HL-60/S4 (cell line): Measurements from ENCODE around the gene CRY2.
"Not testable (repeated sequence)": the region's sequence is repeated elsewhere in the genome, so short reads cannot be mapped to it uniquely, and the experiment has no call there.

Source experiments
- in situ Hi-C: fragments of 300-500 bp; cut with MboI; formaldehyde crosslinking; loops from 2 replicates; pipeline ENCODE4 v1.14.3; 2022; ENCODE audit warnings: low sequenced_read_pairs

CRY2 gene

GRCh38 chr11:45811109-45811435 is 36.2 kb upstream of the CRY2 start:
- in situ Hi-C loops: no loop called here

DNA sequence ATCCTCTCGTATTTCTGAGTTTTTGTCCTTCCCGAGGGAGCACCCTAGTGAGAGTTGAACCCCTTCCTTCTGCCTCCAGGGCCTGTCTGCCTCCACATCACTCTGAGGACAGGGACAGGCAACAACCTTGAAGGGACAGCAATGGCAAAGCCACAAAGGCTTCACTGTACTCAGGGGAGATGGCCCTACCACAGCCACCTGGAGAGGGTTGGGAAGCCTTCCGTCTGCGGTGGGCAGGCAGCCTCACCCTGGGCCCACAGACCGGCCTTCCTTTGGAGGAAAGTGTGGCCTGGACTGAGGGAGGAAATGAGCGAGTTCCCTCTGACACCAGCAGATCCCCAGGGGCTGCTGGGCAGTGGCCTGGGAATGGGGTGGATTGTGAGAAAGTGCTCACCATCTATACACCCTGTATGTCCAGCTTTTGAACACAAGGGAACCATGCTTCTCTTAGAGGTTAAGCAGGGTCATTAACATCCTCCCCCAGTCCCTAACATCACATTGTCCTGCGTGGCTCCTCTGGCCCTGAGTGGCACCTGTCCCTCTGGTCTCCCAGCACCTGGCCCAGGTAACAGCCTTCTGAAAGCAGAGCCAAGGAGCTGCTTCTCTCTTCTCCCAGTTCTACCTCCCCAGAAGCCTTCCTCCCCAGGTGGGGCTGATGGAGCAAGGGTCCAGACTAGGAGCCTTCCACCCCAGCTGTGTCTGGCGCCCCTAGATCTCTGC is 35.5 kb upstream of the CRY2 start:
- in situ Hi-C loops: no loop called here

GRCh38 chr11:45812581-45813548 is 34.4 kb upstream of the CRY2 start:
- in situ Hi-C loops: no loop called here

- in situ Hi-C loops: no loop called here
Measured at GRCh38 chr11:45815747-45816146, 31.5 kb upstream of the CRY2 start.

- in situ Hi-C loops: no loop called here
Measured at GRCh38 chr11:45816614-45817013, 30.7 kb upstream of the CRY2 start.

DNA sequence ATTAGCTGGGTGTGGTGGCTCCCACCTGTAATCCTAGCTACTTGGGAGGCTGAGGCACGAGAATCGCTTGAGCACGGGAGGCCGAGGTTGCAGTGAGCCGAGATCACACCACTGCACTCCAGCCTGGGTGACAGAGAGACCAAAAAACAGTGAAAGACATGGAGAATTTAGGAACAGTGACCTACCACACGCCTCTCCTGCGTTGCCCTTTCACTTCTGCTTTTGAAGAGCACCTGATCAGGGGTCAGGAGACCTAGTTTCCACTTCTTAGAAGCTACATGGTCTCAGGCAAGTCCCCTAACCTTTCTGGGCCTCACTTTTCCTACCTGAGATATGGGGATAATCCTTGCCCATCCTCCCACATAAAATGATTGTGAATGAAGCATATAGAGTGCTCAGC is 30.1 kb upstream of the CRY2 start:
- in situ Hi-C loops: no loop called here

DNA sequence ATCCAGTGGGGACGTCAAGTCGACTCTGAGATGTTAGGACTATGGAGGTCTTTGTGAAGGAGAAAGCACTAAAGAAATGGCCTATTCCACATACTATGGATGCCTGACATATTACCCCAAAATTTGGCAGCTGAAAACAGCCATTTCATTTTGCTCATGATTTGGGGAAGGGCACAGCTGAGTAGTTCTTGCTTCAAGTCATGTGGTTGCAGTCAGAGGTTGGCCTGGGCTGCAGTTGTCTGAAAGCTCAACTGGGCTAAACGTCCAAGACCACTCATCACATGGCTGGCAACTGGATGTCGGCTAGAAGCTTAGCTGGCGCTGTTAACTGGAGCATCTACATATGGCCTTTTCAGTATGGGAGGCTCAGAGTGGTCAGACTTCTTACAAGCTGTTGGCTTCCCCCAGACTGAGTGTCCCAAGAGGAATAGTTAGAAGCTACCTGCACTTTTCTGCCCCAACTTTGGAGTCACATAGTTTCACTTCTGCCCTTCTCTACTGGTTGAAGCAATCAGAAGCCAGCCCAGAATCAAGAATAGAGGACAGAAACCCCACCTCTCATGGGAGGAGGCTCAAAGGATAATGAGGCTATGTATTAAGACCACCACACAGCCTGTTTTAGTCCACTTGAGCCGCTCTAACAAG is 28.2 kb upstream of the CRY2 start:
- in situ Hi-C loops: no loop called here

GRCh38 chr11:45820211-45820857 is 26.9 kb upstream of the CRY2 start:
- in situ Hi-C loops: no loop called here

DNA sequence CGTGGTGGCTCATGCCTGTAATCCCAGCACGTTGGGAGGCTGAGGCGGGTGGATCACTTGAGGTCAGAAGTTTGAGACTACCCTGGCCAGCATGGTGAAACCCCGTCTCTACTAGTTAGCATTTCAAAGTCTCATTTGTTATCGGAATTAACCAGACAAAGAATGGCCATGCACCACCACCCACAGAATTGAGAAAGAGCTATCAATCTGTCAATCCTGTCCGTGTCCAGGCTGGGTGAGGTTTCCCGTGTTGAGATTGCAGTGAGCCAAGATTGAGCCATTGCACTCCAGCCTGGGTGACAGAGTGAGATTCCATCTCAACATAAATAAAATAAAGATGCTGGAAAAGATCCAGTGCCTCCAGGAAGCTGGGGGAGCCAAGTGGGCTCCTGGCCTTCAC is 20.8 kb upstream of the CRY2 start:
- in situ Hi-C loops: not testable (repeated sequence)

DNA sequence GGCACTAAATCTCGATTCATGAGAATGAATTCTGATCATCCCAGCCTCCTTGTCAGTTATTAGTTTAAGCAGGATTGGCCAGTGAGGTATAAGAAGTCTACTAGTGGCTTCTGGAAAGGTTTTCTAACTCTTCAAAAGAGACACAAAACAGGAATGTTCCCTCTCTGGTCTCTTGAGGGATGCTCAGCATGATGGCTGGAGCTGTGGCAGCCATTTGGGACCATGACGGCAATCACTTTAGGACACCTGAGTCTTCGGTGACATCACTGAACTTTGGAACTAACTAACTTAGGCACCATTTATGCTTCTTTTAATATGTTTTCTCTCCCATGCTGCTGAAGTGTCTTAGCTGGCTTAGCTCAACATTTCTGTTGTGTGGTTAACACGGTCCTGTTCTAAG is 20.2 kb upstream of the CRY2 start:
- in situ Hi-C loops: no loop called here

GRCh38 chr11:45828996-45829395 is 18.3 kb upstream of the CRY2 start:
- in situ Hi-C loops: no loop called here

DNA sequence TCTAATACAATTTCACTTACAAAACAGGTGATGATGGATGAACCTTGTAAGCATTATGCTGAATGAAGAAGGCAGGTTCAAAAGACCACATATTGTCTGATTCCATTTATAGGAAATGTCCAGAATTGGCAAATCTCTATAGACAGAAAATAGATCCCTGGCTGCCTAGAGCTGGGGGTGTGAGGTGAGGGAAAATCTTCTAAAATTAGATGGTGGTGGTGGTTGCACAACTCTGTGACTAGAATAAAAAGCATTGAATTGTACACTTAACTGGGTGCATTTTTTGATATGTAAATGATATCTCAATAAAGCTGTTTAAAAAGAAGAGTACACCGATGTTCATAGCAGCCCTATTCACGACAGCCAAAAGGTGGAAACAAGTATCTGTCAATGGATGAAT is 16.7 kb upstream of the CRY2 start:
- in situ Hi-C loops: no loop called here

DNA sequence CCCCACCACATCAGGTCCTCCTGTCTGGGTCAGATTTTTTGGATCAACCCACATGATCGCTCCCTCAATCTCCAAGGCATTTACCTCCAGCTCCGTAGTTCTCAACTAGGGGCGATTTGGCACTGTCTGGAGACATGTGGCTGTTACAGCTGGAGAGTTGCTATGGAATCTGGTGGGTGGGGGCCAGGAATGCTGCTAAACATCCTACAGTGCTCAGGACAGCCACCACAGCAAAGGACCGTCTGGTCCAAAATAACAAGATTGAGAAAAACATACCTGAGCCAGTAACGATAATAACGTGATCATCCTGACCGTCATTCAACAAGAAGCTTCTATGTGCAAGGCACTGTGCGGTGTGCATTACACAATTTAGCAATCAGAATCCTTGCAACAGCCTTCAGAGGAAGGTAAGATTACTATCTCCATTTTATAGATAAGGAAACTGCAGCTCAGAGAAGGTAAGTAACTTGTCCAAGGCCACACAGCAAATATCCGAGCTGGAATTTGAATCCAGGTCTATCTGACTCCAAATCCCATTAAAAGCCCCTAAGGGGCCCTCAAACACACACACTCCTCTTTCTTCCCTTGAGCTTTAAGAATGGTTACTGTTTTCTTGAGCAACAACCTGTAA is 14.3 kb upstream of the CRY2 start:
- in situ Hi-C loops: no loop called here

GRCh38 chr11:45833761-45834160 is 13.5 kb upstream of the CRY2 start:
- in situ Hi-C loops: no loop called here

GRCh38 chr11:45834298-45834756 is 12.9 kb upstream of the CRY2 start:
- in situ Hi-C loops: no loop called here

DNA sequence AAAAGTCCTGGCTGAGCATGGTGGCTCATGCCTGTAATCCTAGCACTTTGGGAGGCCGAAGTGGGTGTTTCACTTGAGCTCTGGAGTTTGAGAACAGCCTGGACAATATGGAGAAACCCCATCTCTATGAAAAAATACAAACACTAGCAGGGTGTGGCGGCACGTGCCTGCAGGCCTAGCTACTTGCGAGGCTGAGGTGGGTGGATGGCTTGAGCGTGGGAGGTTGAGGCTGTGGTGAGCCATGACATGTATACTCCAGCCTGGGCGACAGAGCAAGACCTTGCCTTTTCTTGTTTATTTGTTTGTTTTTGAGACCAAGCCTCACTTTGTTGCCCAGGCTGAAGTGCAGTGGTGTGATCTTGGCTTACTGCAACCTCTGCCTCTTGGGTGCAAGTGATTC is 8.1 kb upstream of the CRY2 start:
- in situ Hi-C loops: no loop called here

DNA sequence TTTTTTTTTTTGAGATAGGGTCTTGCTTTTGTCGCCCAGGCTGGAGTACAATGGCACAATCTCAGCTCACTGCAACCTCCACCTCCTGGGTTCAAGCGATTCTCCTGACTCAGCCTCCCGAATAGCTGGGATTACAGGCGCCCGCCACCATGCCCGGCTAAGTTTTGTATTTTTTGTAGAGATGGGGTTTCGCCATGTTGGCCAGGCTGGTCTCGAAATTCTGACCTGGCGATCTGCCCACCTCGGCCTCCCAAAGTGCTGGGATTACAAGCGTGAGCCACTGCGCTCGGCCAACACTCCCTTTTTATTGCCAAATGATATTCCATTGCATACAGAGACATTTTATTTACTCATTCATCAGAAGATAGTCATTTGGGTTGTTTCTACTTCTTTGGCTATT is 7.0 kb upstream of the CRY2 start:
- in situ Hi-C loops: not testable (repeated sequence)

GRCh38 chr11:45843158-45843924 is 3.9 kb upstream of the CRY2 start:
- in situ Hi-C loops: no loop called here

GRCh38 chr11:45844822-45845578 is 2.3 kb upstream of the CRY2 start:
- in situ Hi-C loops: no loop called here
